ENCODE measurements around the gene AGPAT4. TPM values are rescaled to one million over a fixed set of nuclear protein-coding genes. Genes with fewer than 3 reads are reported as not detected.
"Not testable (repeated sequence)": the region's sequence is repeated elsewhere in the genome, so short reads cannot be mapped to it uniquely, and the experiment has no call there.

The AGPAT4 gene
- total and polyA plus RNA-seq, 7 donors, result under 0.01 to 16.6 (median 6.9) TPM

DNA sequence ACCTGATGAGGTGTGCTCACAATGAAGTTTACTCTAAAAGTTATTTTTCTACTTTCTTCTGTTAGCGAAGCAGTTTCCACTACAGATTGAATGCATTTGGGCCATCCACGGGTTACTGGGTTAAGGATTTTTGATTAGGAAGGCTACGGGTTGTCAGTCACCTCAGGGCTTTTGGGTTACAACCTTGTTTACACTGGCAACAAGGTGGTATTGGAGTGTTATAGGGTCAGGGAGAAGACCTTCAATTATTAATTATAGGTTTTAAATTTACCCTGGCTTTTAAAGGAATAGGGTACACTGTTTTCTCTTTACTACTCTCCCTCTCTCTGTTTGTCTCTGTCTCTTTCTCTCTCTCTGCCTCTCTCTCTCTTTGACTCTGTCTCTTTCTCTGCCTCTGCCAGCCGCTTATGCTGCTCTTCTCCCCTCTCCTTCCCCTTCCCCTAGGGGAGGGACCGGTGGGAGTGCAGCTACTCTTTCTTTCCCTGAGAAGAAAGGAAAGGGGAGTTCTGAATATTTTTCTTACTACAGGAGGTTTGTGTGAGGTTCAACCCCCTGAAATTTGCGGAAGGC is 40.2 kb upstream of the AGPAT4 start:
- Histone ChIP-seq H3K36me3 (no peaks in the 10 kb centered on the region), H3K4me3 (no peak overlapping the region), H3K9me3 (peaks cover 0 to 4% (median 0%) of the 10 kb centered on the region in 4 donors), H3K27ac (no peak overlapping the region), H3K27me3 (no peaks in the 10 kb centered on the region), H3K4me1 (no peaks in the 10 kb centered on the region)
- DNase-seq, result no peak
- TF ChIP-seq EP300 (IDR thresholded peaks at IDR 0.05), result no peak
- TF ChIP-seq POLR2AphosphoS5 (IDR thresholded peaks at IDR 0.05), result no peak
- TF ChIP-seq POLR2A (IDR thresholded peaks at IDR 0.05), result no peak
- TF ChIP-seq, protein P1, sequence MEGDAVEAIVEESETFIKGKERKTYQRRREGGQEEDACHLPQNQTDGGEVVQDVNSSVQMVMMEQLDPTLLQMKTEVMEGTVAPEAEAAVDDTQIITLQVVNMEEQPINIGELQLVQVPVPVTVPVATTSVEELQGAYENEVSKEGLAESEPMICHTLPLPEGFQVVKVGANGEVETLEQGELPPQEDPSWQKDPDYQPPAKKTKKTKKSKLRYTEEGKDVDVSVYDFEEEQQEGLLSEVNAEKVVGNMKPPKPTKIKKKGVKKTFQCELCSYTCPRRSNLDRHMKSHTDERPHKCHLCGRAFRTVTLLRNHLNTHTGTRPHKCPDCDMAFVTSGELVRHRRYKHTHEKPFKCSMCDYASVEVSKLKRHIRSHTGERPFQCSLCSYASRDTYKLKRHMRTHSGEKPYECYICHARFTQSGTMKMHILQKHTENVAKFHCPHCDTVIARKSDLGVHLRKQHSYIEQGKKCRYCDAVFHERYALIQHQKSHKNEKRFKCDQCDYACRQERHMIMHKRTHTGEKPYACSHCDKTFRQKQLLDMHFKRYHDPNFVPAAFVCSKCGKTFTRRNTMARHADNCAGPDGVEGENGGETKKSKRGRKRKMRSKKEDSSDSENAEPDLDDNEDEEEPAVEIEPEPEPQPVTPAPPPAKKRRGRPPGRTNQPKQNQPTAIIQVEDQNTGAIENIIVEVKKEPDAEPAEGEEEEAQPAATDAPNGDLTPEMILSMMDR (IDR thresholded peaks at IDR 0.05), result no peak
- 87 to 90% methylated on average over 6 of the region's 6 CpGs for WGBS, 2 donors
- intact Hi-C loops (cut with DNase I), result no loop called here

DNA sequence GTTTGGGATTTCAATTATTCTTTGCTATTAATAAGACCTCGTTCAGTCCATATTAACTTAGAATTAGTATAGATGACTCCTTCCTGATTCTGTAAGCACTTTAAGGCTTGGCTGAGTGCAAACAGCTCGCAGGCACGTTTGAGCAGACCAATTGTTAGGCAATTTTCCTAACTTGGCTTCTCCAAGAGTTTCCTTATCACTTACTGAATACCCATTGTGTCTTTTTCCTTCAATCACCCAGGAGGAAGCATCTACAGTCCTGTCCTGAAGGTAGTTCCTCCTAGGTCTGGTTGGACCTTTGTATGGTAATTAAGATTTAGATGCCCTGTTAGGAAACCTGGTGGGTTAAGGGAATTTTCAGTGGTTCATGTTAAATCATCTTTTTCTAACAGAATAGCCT is 39.6 kb upstream of the AGPAT4 start:
- H3K36me3 ChIP-seq; H3K27ac ChIP-seq; H3K4me1 ChIP-seq; H3K9me3 ChIP-seq; intact Hi-C loops (cut with DNase I); DNase-seq; H3K4me3 ChIP-seq; H3K27me3 ChIP-seq: not testable (repeated sequence)
- WGBS, 2 donors, result 35 to 60% methylated on average over 3 of the region's 3 CpGs

DNA sequence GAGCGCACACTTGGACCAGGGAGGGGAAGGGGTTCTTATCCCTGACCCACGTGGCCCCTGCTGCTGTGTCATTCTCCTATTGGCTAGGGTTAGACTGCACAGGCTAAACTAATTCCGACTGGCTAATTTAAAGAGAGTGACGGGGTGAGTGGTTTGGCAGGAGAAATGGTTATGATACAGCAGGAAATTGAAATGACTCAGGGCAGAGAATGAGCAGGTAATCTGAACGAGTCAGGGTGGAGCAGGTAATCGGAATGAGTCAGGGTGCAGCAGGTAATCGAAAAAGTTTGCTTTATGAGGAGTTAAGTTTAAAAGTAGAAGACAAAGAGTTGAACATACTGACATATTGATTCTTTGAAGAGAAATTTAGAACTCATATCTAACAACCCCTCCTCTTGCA is 35.9 kb upstream of the AGPAT4 start:
- WGBS, 2 donors, result 60 to 86% methylated on average over 7 of the region's 7 CpGs
- H3K36me3 ChIP-seq; DNase-seq; intact Hi-C loops (cut with DNase I); H3K4me1 ChIP-seq; H3K27me3 ChIP-seq; H3K27ac ChIP-seq; H3K9me3 ChIP-seq; H3K4me3 ChIP-seq: not testable (repeated sequence)

DNA sequence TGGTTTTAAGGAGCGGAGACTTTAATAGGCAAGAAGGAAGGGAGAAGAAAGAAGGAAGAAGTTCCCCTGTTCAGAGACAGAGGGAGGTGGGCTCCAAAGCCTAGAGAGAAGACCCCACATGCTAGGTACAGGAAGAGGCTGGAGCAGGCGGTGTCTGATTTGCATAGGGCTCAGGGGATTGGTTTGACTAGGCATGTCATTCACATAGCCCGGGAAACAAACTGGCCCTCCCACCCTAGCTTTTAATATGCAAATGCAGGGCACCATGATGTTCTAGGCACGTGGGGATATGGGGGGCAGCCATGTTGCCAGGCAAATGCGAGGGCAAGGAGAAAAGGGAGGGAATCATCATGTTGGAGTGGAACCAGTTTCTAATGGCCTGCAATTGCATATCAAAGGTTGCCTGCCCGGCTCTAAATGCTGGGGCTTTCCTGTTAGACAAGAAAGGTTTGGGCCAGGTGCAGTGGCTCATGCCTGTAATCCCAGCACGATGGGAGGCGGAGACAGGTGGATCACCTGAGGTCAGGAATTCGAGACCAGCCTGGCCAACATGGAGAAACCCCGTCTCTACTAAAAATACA is 34.3 kb upstream of the AGPAT4 start:
- 50 to 86% methylated on average over 10 of the region's 10 CpGs for WGBS, 2 donors
- Histone ChIP-seq H3K4me3 (no peak overlapping the region), H3K27me3 (no peaks in the 10 kb centered on the region), H3K36me3 (no peaks in the 10 kb centered on the region), H3K27ac (no peak overlapping the region), H3K4me1 (no peaks in the 10 kb centered on the region), H3K9me3 (no peaks in the 10 kb centered on the region)
- no peak for TF ChIP-seq POLR2AphosphoS5 (IDR thresholded peaks at IDR 0.05)
- no peak for TF ChIP-seq POLR2A (IDR thresholded peaks at IDR 0.05)
- TF ChIP-seq, protein P1 (IDR thresholded peaks at IDR 0.05), result no peak
- TF ChIP-seq EP300 (IDR thresholded peaks at IDR 0.05), result no peak
- intact Hi-C loops (cut with DNase I), result no loop called here
- no peak for DNase-seq

DNA sequence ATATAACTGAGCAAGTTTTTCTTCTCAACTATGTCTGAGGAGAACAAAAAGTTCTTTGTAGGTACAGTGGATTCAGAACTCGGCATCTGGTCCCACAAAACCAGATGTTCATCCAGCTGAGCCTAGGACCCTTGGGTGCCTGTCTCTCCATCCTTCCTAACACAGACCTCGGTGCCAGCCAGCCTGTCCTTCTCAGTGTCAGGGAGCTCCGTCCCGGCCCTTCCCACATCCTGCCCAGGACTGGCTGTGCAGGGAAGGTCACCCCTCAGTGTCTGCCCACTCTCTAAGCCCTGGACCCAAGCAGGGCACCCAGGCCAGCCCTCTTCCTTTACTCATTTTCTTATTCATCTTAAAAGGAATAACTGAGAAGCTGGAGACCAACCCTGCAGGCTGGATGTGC is 32.0 kb upstream of the AGPAT4 start:
- Histone ChIP-seq H3K4me3 (no peak overlapping the region), H3K9me3 (no peaks in the 10 kb centered on the region), H3K27ac (no peak overlapping the region), H3K27me3 (no peaks in the 10 kb centered on the region), H3K4me1 (peaks cover 0 to 8% (median 2%) of the 10 kb centered on the region in 4 donors), H3K36me3 (no peaks in the 10 kb centered on the region)
- intact Hi-C loops (cut with DNase I), result no loop called here
- 82 to 83% methylated on average over 4 of the region's 4 CpGs for WGBS, 2 donors
- DNase-seq, result no peak
- no peak for TF ChIP-seq EP300 (IDR thresholded peaks at IDR 0.05)
- no peak for TF ChIP-seq POLR2A (IDR thresholded peaks at IDR 0.05)
- TF ChIP-seq POLR2AphosphoS5 (IDR thresholded peaks at IDR 0.05), result no peak
- TF ChIP-seq, protein P1 (IDR thresholded peaks at IDR 0.05), result no peak
